ENCODE data around the gene TXNL4A.
A peak's percentile ranks its signal among the peaks of the same experiment; 100 is the strongest.

Gene TXNL4A

GRCh38 chr18:79952456-79952995 is 35.8 kb downstream of the TXNL4A start:
- no peak for TF ChIP-seq CTCF (IDR thresholded peaks at IDR 0.05; ENCODE audit: low read depth, low read length, missing control alignments)
- H3K4me3 ChIP-seq (replicated peaks; ENCODE audit: low read depth, low read length), result peak overlapping the region; percentile 65
- no peak for DNase-seq (ENCODE audit: extremely low read depth, low read depth)

- peak within 1 kb of the TSS; percentile 65 for H3K4me3 ChIP-seq (replicated peaks; ENCODE audit: low read depth, low read length)
- no peak for TF ChIP-seq CTCF (IDR thresholded peaks at IDR 0.05; ENCODE audit: low read depth, low read length, missing control alignments)
- peak; percentile 36 for DNase-seq (ENCODE audit: extremely low read depth, low read depth)
Measured at GRCh38 chr18:79951545-79952455, 36.6 kb downstream of the TXNL4A start, which contains the start of gene SLC66A2. Gene SLC66A2 (minus strand): TSS chr18:79951653. CDS start chr18:79950926, 727 bp downstream.

- TF ChIP-seq CTCF (IDR thresholded peaks at IDR 0.05; ENCODE audit: low read depth, low read length, missing control alignments), result no peak
- peak overlapping the region; percentile 62 for H3K4me3 ChIP-seq (replicated peaks; ENCODE audit: low read depth, low read length)
- DNase-seq (ENCODE audit: extremely low read depth, low read depth), result no peak
Measured at GRCh38 chr18:79950515-79951341, 37.6 kb downstream of the TXNL4A start.

- peak overlapping the region; percentile 62 for H3K4me3 ChIP-seq (replicated peaks; ENCODE audit: low read depth, low read length)
- TF ChIP-seq CTCF (IDR thresholded peaks at IDR 0.05; ENCODE audit: low read depth, low read length, missing control alignments), result no peak
- no peak for DNase-seq (ENCODE audit: extremely low read depth, low read depth)
Measured at GRCh38 chr18:79949697-79950487, 38.5 kb downstream of the TXNL4A start.

GRCh38 chr18:79948719-79949411 is 39.5 kb downstream of the TXNL4A start:
- no peak overlapping the region for H3K4me3 ChIP-seq (replicated peaks; ENCODE audit: low read depth, low read length)
- no peak for DNase-seq (ENCODE audit: extremely low read depth, low read depth)
- TF ChIP-seq CTCF (IDR thresholded peaks at IDR 0.05; ENCODE audit: low read depth, low read length, missing control alignments), result no peak
